ENCODE data around the gene YY1. TPM values are rescaled to one million over a fixed set of nuclear protein-coding genes. Genes with fewer than 3 reads are reported as not detected.

The YY1 gene
- total RNA-seq, 1 donor from 2014 or later: 79.8 TPM

- Mint-ChIP-seq H3K36me3 (no peaks in the 10 kb centered on the region), H3K9me3 (no peaks in the 10 kb centered on the region), H3K4me3 (no peak overlapping the region), H3K4me1 (ENCODE audit: unreplicated experiment) (peaks cover 19% of the 10 kb centered on the region), H3K27ac (no peak overlapping the region), H3K27me3 (no peaks in the 10 kb centered on the region)
- no peak for DNase-seq (ENCODE audit: extremely low spot score, unreplicated experiment)
- TF ChIP-seq, protein P1, sequence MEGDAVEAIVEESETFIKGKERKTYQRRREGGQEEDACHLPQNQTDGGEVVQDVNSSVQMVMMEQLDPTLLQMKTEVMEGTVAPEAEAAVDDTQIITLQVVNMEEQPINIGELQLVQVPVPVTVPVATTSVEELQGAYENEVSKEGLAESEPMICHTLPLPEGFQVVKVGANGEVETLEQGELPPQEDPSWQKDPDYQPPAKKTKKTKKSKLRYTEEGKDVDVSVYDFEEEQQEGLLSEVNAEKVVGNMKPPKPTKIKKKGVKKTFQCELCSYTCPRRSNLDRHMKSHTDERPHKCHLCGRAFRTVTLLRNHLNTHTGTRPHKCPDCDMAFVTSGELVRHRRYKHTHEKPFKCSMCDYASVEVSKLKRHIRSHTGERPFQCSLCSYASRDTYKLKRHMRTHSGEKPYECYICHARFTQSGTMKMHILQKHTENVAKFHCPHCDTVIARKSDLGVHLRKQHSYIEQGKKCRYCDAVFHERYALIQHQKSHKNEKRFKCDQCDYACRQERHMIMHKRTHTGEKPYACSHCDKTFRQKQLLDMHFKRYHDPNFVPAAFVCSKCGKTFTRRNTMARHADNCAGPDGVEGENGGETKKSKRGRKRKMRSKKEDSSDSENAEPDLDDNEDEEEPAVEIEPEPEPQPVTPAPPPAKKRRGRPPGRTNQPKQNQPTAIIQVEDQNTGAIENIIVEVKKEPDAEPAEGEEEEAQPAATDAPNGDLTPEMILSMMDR (conservative IDR thresholded peaks at IDR 0.05): no peak
Measured at GRCh38 chr14:100219126-100219785, 19.7 kb upstream of the YY1 start.

DNA sequence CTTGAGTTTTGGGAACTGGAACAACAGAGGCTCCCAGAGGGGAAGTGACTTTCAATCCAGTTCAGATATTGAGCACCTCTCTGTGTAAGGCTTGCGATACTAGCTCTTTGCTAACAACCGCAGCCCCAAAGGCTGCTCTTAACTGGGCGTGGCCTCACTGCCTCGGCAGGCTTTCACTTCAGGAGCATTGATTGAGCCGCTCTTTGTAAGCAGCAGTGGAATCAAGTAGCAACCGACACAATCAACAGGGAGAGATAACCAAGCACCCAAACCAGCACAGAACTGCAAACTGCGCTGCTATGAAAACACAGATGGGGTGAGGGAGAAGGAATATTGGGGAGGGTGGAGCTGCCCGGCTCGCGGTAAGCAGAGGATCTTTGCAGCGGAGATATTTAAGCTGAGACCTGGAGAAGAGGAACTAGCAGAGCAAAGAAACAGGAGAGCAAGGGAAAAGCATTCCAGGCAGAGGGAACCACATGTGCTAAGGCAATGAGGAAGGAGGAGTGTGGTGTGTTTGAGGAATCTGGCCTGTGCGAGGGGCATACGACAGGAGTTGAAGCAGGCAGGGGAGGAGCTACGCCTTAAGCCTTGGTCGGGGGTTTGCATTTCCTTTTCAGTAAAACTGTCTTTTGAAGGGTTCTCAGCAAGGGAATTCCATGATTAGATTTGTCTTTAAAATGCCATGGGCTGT is 17.3 kb upstream of the YY1 start:
- no peak overlapping the region for H3K27ac Mint-ChIP-seq
- H3K36me3 Mint-ChIP-seq: peaks cover 4% of the 10 kb centered on the region
- no peak overlapping the region for H3K4me3 Mint-ChIP-seq
- no peaks in the 10 kb centered on the region for H3K27me3 Mint-ChIP-seq
- TF ChIP-seq, protein P1 (conservative IDR thresholded peaks at IDR 0.05): no peak
- H3K4me1 Mint-ChIP-seq (ENCODE audit: unreplicated experiment): peaks cover 4% of the 10 kb centered on the region
- DNase-seq (ENCODE audit: extremely low spot score, unreplicated experiment): no peak
- no peaks in the 10 kb centered on the region for H3K9me3 Mint-ChIP-seq

GRCh38 chr14:100222224-100223093 is 16.5 kb upstream of the YY1 start:
- no peak for DNase-seq (ENCODE audit: extremely low spot score, unreplicated experiment)
- H3K27me3 Mint-ChIP-seq: no peaks in the 10 kb centered on the region
- H3K27ac Mint-ChIP-seq: no peak overlapping the region
- H3K9me3 Mint-ChIP-seq: no peaks in the 10 kb centered on the region
- H3K4me1 Mint-ChIP-seq (ENCODE audit: unreplicated experiment): peaks cover 4% of the 10 kb centered on the region
- H3K36me3 Mint-ChIP-seq: peaks cover 4% of the 10 kb centered on the region
- TF ChIP-seq, protein P1 (conservative IDR thresholded peaks at IDR 0.05): no peak
- no peak overlapping the region for H3K4me3 Mint-ChIP-seq

DNA sequence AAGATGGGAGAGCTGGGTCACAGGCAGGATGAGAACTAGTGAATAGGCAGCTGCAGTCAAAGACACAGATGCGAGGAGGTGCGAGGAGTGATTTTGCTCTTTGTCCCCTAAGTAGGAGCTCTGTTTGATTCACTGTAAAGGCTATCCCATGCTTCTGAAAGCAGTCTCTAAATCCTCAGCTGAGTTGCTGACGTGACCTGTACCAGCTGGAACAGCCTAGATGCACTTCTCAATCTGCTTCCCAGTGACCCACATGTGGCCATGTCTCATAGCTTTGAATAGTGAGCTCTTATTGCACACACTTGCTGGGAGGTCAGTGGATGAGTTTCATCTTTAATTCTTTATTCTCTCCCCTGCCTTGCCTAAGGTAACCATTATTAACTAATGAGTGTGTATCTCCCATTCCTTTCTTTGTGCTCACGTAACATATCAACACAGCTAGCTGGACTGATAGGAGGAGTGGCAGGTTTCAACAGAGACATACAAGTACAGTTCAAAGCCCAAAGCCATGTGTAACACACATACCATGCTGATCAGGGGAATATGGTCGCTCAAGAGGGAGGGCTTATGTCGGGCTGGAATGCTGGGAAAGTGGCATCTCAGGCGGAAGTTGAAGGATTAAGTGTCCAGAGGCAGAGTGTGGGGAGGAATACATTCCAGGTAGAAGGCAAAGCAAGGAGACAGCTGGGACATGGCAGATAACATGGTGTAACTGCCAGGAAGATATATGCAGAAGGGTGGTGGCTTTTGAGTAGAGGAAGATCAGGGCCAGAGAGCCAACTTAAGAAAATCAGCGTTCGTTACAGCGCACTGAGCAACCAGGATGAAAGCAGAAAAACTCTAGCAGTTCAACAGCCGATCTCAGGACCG is 15.4 kb upstream of the YY1 start:
- no peaks in the 10 kb centered on the region for H3K27me3 Mint-ChIP-seq
- peak overlapping the region; percentile 48 for H3K4me3 Mint-ChIP-seq
- peak overlapping the region; percentile 64 for H3K27ac Mint-ChIP-seq
- no peak for DNase-seq (ENCODE audit: extremely low spot score, unreplicated experiment)
- no peaks in the 10 kb centered on the region for H3K9me3 Mint-ChIP-seq
- H3K4me1 Mint-ChIP-seq (ENCODE audit: unreplicated experiment): peaks cover 4% of the 10 kb centered on the region
- TF ChIP-seq, protein P1 (conservative IDR thresholded peaks at IDR 0.05): no peak
- peaks cover 4% of the 10 kb centered on the region for H3K36me3 Mint-ChIP-seq

Measured in type B pancreatic cell (in vitro differentiated cells).